A673 (cell line): Measurements from ENCODE around the gene SH3BGRL3. TPM values are rescaled to one million over a fixed set of nuclear protein-coding genes. Genes with fewer than 3 reads are reported as not detected.

Source experiments
- BruUV-seq: library from RNA; stranded (reverse); fragments of 400-500 nt; replicated peaks from 2 replicates; lab custom pipeline; 2021; lab: Mats Ljungman, UMichigan
- CTCF ChIA-PET: fragments of 300-600 bp; sonication (Branson Sonifier 250); formaldehyde crosslinking; loops from one replicate; lab custom pipeline; 2022; ENCODE audit warnings: antibody characterized with exemption; lab: Charles Lee
- POLR2A ChIA-PET: fragments of 300-600 bp; sonication (Branson Sonifier 250); formaldehyde crosslinking; loops from one replicate; lab custom pipeline; 2022; ENCODE audit warnings: antibody characterized with exemption; ENCODE audit not compliant: low non-redundant PET; lab: Charles Lee
- DNase-seq: peaks from one replicate; pipeline ENCODE4 v3.0.0-alpha.2; 2015; ENCODE audit warnings: low spot score
- H3K27ac ChIP-seq: fragments of 200-600 bp; sonication (generic); 2 replicates; pipeline ENCODE4 v1.5.1; 2016; ENCODE audit warnings: mixed run types, low read depth, mild to moderate bottlenecking, mixed read lengths, antibody characterized with exemption, low read length; ENCODE audit not compliant: poor library complexity, severe bottlenecking
- H3K27me3 ChIP-seq: fragments of 200-600 bp; sonication (generic); replicated peaks from 2 replicates; pipeline ENCODE4 v1.6.1; 2017; ENCODE audit warnings: mixed run types, low read depth, mild to moderate bottlenecking, mixed read lengths, antibody characterized with exemption, low read length; ENCODE audit not compliant: insufficient read depth, poor library complexity
- H3K36me3 ChIP-seq: fragments of 200-600 bp; sonication (generic); 2 replicates; pipeline ENCODE4 v1.6.1; 2016; ENCODE audit warnings: mixed run types, mild to moderate bottlenecking, mixed read lengths, antibody characterized with exemption, low read length; ENCODE audit not compliant: insufficient read depth, poor library complexity, severe bottlenecking
- H3K4me1 ChIP-seq: fragments of 200-600 bp; sonication (generic); 2 replicates; pipeline ENCODE4 v1.6.1; 2017; ENCODE audit warnings: mixed run types, mild to moderate bottlenecking, mixed read lengths, antibody characterized with exemption, low read length; ENCODE audit not compliant: insufficient read depth, poor library complexity, severe bottlenecking
- H3K4me3 ChIP-seq: fragments of 200-600 bp; sonication (generic); 2 replicates; pipeline ENCODE4 v1.5.1; 2016; ENCODE audit warnings: low read depth, mixed run types, mild to moderate bottlenecking, mixed read lengths, low read length; ENCODE audit not compliant: poor library complexity, severe bottlenecking
- H3K9me3 ChIP-seq: fragments of 200-600 bp; sonication (generic); 2 replicates; pipeline ENCODE4 v1.6.1; 2016; ENCODE audit warnings: mixed run types, low read depth, mild to moderate bottlenecking, mixed read lengths, antibody characterized with exemption, low read length; ENCODE audit not compliant: poor library complexity, severe bottlenecking
- EZH2 ChIP-seq: fragments of 200-600 bp; sonication (generic); IDR thresholded peaks from 2 replicates; pipeline ENCODE4 v1.6.1; 2017; ENCODE audit warnings: borderline replicate concordance, low read depth, mild to moderate bottlenecking, mixed read lengths, antibody characterized with exemption, low read length; ENCODE audit not compliant: poor library complexity, severe bottlenecking
- intact Hi-C: fragments of 100-400 bp; cut with micrococcal nuclease; formaldehyde crosslinking; loops from one replicate; pipeline ENCODE4 v1.10.0; 2022; ENCODE audit not compliant: unreplicated experiment
- total RNA-seq: library from RNA; stranded (reverse); gene quantifications from 2 replicates; pipeline ENCODE4 v1.2.3, GENCODE V29; 2021
- TF ChIP-seq, protein P1 (sequence below): fragments of 300-800, 200-600 bp; sonication (generic); conservative IDR thresholded peaks from 2 replicates; pipeline ENCODE4 v1.5.1; 2017; ENCODE audit warnings: low read depth, mild to moderate bottlenecking, antibody characterized with exemption, low read length, moderate library complexity, mixed read lengths

The SH3BGRL3 gene
- total RNA-seq, 1 experiment from 2014 or later = 138 TPM

DNA sequence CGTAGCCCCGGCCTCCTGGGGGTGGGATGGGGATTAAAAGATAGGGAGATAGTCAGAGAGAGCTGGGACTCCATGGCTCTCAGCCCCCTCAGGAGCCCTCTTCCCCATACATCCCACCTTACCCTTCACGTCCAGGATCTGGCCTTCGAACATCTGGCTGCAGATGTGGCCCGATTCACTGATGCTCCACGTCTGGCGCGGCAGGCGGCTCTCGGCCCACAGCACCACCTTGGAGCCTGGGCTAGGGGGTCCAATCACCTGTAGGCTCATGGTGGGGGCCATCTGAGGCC is 42.1 kb downstream of the SH3BGRL3 start:
- Histone ChIP-seq H3K36me3 (no peaks in the 10 kb centered on the region), H3K9me3 (no peaks in the 10 kb centered on the region), H3K4me3 (no peak overlapping the region), H3K4me1 (no peaks in the 10 kb centered on the region), H3K27me3 (no peaks in the 10 kb centered on the region), H3K27ac (no peak overlapping the region)
- intact Hi-C loops = loop anchor here (5.0 kb wide), 1 partner anchor 155 kb away; the partner anchor contains the start of genes C1orf232 and ZNF593
- CTCF ChIA-PET = interaction anchor here (0.5 to 1.6 kb wide), 6 partner anchors 43 to 230 kb away, joined by 3 to 5 read pairs (median 4); partner anchors contain the start of genes CATSPER4, SH3BGRL3 and ZNF593
- BruUV-seq = no TSS peak
- DNase-seq = no peak
- POLR2A ChIA-PET = no interaction called here
- TF ChIP-seq, protein P1, sequence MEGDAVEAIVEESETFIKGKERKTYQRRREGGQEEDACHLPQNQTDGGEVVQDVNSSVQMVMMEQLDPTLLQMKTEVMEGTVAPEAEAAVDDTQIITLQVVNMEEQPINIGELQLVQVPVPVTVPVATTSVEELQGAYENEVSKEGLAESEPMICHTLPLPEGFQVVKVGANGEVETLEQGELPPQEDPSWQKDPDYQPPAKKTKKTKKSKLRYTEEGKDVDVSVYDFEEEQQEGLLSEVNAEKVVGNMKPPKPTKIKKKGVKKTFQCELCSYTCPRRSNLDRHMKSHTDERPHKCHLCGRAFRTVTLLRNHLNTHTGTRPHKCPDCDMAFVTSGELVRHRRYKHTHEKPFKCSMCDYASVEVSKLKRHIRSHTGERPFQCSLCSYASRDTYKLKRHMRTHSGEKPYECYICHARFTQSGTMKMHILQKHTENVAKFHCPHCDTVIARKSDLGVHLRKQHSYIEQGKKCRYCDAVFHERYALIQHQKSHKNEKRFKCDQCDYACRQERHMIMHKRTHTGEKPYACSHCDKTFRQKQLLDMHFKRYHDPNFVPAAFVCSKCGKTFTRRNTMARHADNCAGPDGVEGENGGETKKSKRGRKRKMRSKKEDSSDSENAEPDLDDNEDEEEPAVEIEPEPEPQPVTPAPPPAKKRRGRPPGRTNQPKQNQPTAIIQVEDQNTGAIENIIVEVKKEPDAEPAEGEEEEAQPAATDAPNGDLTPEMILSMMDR = no peak
- TF ChIP-seq EZH2 = no peak

DNA sequence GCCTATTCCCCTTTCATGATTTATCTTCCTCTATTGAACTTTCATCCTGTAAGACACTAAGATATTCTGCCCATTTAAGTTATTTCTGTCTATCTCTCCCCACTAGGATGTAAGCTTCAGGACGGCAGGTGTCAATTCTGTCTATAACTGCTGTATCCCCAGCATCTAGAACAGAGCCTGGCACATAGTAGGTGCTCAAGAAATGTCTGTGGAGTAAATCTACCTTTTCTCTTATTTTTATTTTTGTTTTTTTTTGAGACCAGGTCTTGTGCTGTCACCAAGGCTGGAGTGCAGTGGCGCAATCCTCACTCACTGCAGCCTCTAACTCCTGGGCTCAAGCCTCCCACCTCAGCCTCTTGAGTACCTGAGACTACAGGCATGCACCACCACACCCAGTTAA is 43.5 kb downstream of the SH3BGRL3 start:
- TF ChIP-seq, protein P1 = no peak
- no peak for TF ChIP-seq EZH2
- no peak for DNase-seq
- intact Hi-C loops = loop anchor here (5.0 kb wide), 1 partner anchor 156 kb away; the partner anchor contains the start of genes C1orf232 and ZNF593
- no peak overlapping the region for H3K4me3 ChIP-seq
- H3K27me3 ChIP-seq = no peaks in the 10 kb centered on the region
- H3K4me1 ChIP-seq = no peaks in the 10 kb centered on the region
- no TSS peak for BruUV-seq
- H3K36me3 ChIP-seq = no peaks in the 10 kb centered on the region
- ChIA-PET POLR2A (no interaction called here), CTCF (no interaction called here)
- H3K9me3 ChIP-seq = no peaks in the 10 kb centered on the region
- no peak overlapping the region for H3K27ac ChIP-seq

DNA sequence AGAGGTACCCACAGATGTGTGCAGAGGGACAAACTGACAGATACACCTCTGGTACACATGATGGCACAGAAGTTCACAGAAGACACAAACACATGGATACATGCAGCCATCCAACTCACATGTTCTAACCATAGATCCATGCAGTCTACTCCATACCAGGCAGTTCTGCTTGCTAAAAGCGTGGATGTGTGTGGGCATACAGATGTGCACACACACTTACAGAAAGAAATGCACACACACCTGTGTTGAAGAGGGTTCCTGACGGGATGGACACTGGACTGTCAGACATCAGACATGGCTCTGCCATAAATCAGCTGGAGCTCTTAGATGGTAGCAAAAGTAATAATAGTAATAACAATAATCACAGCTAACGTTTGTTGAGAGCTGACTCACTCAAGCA is 44.7 kb downstream of the SH3BGRL3 start:
- Histone ChIP-seq H3K36me3 (no peaks in the 10 kb centered on the region), H3K9me3 (no peaks in the 10 kb centered on the region), H3K4me3 (no peak overlapping the region), H3K27me3 (no peaks in the 10 kb centered on the region), H3K27ac (no peak overlapping the region), H3K4me1 (no peaks in the 10 kb centered on the region)
- POLR2A ChIA-PET = no interaction called here
- no peak for TF ChIP-seq EZH2
- TF ChIP-seq, protein P1 = no peak
- CTCF ChIA-PET = no interaction called here
- BruUV-seq = no TSS peak
- no peak for DNase-seq
- intact Hi-C loops = loop anchor here (5.0 kb wide), 1 partner anchor 157 kb away; the partner anchor contains the start of genes C1orf232 and ZNF593
